Fibroblast of upper back skin (primary cell): Measurements from ENCODE around the gene SLC15A3.

ENCODE experiments used
- DNase-seq: peaks from one replicate; pipeline ENCODE4 v3.0.0-alpha.2; 2013

The SLC15A3 gene

GRCh38 chr11:60927061-60927592, 24.8 kb downstream of the SLC15A3 start:
- DNase-seq: no peak

- DNase-seq: no peak
Measured at GRCh38 chr11:60926500-60926899, 25.5 kb downstream of the SLC15A3 start.

DNA sequence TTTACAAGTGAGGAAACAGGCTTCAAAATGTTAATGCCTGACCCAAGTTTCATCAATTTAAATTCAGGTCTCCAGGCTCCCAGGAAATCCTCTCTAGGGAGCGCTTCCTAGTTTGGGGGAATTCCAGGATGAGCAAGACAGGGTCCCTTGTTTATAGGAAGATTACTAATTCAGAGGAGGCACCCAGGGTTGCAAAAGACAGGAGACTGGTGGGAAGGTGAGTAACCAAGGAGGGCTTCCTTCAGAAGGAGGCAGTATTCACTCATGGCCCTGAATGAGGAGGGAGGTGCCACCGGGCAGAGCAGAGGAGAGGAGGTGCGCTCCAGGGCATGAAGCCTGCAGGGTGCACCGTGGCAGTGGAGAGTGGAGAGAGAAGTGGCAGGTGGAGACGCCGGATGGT, 26.1 kb downstream of the SLC15A3 start:
- DNase-seq: no peak

- no peak for DNase-seq
Measured at GRCh38 chr11:60924906-60925853, 26.8 kb downstream of the SLC15A3 start.

DNA sequence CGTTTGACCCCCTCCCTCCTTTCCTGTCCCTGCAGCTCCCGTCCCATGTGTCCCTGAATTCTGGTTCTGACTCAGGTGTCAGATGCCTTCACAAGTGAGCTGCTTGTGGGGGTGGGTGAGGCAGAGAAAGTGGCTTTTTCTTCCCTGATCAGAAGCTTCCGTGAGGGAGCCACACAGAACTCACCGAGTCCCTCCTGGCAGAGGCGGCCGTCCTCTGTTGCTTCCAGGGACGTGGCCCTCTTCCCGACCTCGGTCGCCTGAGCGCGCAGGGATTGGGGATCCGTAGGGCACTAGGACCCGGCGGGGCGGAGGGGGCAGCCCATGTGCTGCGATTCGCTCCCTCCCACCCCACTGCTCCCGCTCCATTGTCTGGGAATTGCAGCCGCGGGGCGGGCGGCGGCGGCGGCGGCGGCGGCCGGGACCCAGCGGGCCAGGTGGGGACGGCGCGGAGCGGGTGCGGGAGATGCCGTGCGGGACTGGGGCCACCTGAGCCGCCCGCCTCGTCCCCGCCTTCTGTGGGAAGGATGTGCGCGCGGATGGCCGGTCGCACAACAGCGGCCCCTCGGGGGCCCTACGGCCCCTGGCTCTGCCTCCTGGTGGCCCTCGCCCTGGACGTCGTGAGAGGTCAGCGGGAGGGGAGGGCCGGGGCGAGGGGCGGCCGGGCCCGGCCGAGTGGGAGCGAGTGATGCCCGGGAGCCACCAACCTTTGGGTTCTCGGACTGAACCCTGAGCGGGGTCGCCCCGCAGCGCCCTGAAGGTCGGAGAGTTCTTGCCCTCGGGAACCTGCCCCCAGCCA, 27.7 kb downstream of the SLC15A3 start, which contains the start of gene TMEM132A:
TMEM132A (plus strand) TSS at position 351 of the 796 bp plus-strand sequence; CDS start at position 525, 174 bp downstream.
- peak; percentile 64 for DNase-seq

GRCh38 chr11:60923800-60924109, 28.2 kb downstream of the SLC15A3 start:
- DNase-seq: no peak

- no peak for DNase-seq
Measured at GRCh38 chr11:60923326-60923725, 28.6 kb downstream of the SLC15A3 start.

DNA sequence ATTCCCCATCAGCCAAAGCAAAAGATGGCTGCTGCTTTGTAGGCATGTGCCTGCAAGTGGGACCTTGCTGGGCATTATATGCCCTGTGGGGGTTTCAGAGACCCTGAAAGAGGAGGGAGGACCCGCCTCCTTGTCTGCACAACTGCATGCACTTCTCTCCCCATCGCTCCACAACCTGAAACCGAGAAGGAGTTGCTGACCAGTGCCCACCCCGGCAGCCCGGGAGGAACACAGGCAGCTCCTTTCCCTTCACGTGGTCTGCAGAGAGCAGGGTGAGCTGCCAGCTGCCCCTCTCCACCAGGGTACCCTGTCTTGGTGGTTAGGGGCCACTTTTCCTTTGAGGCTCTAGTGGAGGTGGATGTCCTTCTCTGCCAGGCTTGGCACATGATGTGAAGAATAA, 29.1 kb downstream of the SLC15A3 start:
- no peak for DNase-seq

DNA sequence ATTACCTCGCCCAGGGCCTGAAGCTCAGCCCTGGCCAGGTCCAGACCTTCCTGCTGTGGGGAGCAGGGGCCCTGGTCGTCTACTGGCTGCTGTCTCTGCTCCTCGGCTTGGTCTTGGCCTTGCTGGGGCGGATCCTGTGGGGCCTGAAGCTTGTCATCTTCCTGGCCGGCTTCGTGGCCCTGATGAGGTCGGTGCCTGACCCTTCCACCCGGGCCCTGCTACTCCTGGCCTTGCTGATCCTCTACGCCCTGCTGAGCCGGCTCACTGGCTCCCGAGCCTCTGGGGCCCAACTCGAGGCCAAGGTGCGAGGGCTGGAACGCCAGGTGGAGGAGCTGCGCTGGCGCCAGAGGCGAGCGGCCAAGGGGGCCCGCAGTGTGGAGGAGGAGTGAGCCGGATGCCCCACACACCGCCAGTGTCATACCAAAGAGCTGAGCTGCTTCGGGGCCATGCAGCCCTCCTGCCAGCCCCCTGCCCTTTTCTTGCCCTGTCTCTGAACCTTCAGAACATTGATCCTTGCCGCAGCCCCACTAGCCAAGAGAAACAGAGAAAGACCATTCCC, 30.1 kb downstream of the SLC15A3 start:
- DNase-seq: no peak

- no peak for DNase-seq
Measured at GRCh38 chr11:60921259-60921658, 30.7 kb downstream of the SLC15A3 start.

GRCh38 chr11:60919956-60920355, 32.0 kb downstream of the SLC15A3 start:
- no peak for DNase-seq

DNA sequence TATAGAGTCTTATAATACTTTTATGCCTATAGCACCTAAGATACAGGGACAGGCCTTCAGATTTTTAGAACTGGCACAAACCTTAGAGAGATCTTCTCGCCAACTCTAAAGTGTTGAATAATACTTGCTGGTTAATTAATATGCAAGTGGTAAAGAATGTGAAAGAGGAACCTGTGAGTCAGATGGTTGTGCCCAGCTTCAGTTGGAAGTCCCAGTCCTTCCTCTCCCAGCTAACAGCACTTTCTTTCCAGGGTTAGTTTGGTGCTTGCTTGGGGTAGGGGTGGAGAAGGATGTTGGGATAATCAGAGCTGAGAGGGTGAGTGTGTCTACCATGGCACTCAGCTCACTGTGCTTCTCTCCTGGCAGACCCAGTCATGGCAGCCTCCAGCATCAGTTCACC, 32.7 kb downstream of the SLC15A3 start:
- DNase-seq: no peak

GRCh38 chr11:60918939-60919265, 33.1 kb downstream of the SLC15A3 start:
- no peak for DNase-seq

GRCh38 chr11:60918251-60918938, 33.6 kb downstream of the SLC15A3 start:
- no peak for DNase-seq

GRCh38 chr11:60917267-60917666, 34.7 kb downstream of the SLC15A3 start:
- DNase-seq: no peak

DNA sequence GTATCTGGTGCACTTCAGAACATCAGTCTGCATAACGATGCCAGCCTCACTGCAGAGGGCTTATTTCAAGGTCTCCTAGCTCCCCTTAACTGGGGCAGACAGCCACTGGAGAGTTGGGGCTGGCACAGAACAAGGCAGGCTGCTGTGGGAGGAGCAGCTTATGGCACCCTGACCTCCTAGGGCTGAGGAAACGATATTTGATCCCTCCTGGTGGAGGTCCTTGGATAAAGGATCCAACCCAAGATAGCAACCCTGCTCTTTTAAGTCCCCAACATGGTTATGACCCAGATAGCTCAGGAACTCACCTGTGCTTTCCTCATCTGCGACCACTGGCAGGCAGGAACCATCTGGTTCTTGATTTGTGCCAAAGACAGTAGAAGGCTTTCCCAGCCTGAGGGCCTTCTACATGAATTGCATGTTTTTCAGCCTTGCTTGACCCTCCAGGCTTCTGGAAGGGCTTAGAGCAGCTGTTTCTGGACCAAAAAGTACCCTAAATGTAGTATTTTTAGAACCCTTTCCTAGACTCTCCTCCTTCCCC, 35.2 kb downstream of the SLC15A3 start:
- DNase-seq: no peak

DNA sequence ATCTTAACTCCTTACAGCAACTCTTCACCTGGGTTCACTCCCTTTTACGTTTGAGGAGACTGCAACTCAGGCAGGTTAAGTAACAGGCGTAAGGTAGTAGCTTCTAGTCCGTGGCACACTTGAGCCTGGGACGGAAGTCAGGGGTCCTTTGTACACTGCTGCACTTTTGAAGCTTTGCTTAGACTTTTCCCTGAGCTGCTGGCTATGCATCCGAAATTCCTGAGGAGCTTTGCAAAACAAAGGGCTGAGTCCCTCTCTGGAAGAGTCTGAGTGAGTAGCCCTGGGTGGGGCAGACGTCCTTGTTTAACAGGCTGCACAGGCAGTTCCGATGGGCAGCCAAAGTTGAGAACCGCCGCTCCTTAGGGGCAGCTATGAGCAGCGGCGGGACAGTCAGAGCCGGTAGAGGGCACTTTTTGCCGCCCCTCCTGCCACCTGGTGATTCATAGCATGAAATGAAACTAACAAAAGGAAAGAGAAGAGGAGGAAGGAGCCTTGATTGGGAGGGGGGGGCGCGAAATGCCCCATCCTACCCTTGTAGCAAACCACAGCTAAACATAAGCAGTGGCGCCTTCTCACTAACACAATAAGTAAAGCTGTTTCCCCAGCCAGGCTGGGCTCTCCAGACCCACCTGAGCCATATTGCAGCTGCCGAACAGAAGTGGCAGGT, 36.6 kb downstream of the SLC15A3 start:
- DNase-seq: peak; percentile 43

DNA sequence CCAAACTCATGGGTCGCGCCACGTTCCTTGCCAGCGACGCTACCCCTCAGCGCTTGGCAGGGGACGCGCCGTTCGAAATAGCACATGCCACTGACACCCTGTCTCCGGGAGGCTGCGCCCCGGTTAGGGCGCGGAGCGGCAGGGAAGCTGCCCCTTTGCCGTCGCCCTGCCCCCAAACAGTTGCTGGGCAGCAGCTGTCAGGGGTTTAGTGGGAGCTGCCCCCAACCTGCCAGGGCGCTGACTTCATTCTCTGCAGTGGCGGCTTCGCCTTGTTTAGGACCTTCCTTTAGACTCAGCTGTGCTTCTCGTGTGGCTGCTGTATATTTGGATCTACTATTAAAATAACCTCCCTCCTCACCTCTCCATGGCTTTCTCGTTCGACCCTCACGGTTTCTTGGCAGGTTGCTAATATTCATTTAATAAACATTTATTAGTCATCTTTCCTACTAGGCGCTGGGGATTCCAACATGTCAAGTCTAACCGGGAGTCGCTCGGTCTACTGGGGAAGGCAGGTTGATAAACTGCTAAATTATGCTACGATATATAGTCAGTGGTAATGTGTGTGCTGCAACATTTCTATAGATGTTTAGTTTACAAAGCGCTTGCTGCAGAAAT, 37.2 kb downstream of the SLC15A3 start:
- no peak for DNase-seq

- DNase-seq: peak; percentile 88
Measured at GRCh38 chr11:60913793-60914632, 38.0 kb downstream of the SLC15A3 start, which contains the start of gene TMEM109. Gene TMEM109 (plus strand): TSS chr11:60914158. CDS start chr11:60919694, 5,536 bp downstream.

- DNase-seq: no peak
Measured at GRCh38 chr11:60912851-60913528, 39.0 kb downstream of the SLC15A3 start.
